ENCODE data around the gene PPP4R2.

- TF ChIP-seq POLR2A (IDR thresholded peaks at IDR 0.05) = no peak
- TF ChIP-seq CTCF (IDR thresholded peaks at IDR 0.05) = no peak
These were observed 46.2 kb upstream of the PPP4R2 start for GRCh38 chr3:72950372-72950771.

All from esophagus squamous epithelium (tissue), 4 donors.